DMS153 (cell line): ENCODE measurements around the gene ZNF438.

Experiments
- DNase-seq: peaks from one replicate; lab custom pipeline; 2025; lab: John Stamatoyannopoulos, UW

Gene ZNF438

DNA sequence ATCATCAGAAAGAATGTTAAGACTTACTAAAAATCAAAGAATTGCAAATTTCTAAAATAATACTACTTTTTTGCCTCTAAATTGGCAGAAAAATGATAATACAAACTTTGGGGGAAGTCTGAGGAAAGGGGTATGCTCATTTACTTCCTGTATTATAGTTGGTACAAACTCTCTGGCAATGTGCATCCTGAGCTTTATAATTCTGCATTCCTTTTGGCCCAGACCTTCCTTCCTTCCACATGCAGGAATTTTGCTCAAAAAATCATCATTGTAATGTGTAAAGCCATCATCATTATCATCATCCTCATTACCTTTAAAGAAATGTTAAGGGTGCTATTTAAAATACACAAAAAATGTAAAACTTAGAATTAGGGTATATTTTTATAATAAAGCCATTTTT is 148.5 kb downstream of the ZNF438 start:
- no peak for DNase-seq

DNA sequence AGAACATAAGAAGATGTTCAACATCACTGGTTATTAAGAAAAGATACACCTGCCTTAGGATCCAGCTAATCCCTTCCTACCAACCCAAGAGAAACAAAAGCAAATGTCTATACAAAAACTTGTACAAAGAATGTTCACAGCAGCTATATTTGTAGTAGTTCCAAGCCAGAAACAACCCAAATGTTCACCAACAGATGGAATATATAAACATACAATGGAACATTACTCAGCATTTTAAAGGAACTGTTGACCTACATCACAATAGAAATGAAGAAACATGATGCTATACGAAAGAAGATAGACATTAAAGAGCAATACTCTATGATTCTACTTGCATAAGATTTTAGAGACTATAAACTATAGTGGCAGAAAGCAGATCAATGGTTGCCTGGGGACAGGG is 149.4 kb downstream of the ZNF438 start:
- no peak for DNase-seq

DNA sequence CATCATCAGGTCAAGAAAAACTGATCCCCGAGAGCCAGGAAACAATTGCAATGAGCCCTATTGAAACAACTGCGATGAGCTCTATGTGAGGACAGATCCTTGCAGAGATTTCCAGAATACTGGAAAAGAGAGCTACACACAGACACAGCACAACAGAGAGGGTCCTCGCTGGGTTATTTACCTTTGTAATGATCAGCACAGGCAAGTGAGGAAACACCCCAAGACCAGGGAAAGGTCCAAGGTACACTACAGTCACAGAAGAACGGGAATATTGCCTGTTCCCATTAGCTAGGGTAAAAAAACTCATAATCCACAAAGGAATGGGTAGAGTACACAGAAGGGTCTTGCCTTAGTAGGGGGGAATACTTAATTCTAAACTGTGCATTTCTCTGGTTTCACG is 152.7 kb downstream of the ZNF438 start:
- DNase-seq = no peak

DNA sequence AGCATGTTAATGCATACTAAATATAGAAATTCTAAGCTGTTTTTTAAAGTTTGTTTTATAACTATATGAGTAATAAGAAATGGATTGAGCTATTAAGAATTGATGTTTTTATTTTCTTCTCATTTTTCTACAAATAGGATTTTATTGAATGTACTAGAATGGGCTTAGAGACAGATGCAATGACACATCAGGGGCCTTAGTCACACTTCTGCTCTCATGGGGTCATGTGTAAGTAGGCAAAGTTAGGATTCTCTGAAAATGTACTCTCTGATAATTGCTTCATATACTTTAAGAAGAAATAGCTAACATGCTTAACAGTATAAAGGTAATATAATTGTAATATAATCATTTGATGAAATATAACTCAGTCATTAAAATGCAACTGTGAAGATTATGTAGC is 154.6 kb downstream of the ZNF438 start:
- no peak for DNase-seq

DNA sequence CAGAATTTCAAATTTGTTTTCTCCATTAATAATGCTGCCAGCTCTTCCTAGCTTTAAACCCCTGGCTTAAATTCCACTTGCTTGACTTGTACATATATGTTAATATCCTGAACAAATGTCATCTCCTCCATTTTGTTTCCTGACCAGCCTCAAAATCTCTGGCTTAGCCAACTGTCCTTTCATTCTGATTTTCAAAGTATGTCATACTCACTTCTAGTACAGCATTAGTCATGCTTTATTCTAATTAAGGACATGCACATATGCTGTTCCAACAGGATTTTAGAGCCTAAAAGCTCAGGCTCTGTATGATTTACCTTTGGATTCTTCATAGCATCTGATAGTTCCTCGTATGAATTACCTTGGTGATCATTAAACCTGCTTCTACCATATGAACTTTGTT is 158.3 kb downstream of the ZNF438 start:
- DNase-seq = no peak

DNA sequence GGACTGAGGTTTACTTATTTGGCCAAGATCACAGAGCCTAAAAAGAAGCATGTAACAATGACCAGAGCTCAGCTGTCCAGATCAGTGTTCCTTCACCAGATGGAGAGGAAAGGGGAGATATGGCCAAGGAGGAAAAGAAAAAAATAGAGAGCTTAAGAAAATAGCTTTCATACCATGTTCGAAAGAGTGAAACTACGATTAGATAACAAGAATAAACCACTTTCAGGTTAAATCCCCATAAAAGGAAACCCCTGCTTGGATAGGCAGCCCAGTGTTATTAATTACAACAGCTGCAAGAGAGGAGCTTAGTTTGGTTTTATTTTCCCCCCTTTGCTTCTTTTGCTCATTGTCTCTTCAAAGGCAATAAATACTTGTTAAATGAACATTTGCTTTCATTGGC is 160.8 kb downstream of the ZNF438 start:
- DNase-seq = no peak

DNA sequence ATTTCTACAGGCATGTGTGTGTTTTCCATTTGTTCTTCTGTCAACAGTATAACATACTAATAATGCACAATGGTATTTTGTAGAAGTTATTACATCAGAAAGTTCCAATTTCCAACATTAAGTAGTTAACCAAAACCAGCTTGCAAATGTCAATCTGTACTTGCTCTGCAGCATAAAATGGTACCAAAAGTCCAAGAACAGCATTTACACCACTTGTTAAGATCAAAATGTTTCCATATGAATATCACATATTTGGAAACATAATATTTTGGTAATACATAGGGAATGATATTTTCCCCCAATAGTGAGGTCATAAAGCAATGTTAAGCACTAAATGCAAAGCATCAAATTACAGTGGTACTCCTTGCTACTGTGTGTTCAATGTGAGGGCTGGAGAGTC is 162.1 kb downstream of the ZNF438 start:
- DNase-seq = no peak

DNA sequence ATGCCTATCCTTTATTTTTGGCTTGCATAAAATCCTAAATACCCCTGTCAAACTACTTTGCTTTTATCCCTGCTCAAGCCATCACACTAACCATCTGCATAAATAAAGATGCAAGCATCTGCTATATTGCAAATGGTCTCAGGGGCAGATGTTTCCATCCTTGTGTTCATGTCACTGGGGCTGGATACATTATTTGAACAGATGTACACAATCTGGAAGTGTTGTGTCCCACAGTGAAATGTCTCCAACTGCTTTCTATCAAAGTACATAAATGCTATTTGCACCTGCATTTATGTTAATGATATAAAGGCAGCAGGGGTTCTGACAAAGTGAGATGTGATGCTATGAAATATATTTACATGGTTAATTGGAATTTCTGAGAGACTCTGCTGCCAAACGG is 163.1 kb downstream of the ZNF438 start:
- DNase-seq = no peak

DNA sequence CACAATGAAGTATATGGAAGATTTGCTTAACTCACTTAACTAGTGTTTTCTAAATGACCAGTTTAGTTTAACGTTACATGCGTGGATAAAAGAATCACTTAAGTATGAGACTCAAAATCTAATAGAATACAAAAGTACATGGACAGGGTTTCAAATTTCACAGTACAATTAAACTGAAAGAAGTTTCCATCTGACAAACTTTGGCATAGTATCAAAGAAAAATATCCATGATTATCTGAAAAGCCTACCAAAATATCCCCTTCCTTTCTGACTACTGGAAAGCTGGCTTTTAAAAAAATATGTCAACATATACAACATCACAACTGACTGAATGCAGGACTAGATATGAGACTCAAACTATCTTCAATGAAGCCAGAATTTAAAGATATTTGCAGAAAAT is 164.8 kb downstream of the ZNF438 start:
- no peak for DNase-seq

DNA sequence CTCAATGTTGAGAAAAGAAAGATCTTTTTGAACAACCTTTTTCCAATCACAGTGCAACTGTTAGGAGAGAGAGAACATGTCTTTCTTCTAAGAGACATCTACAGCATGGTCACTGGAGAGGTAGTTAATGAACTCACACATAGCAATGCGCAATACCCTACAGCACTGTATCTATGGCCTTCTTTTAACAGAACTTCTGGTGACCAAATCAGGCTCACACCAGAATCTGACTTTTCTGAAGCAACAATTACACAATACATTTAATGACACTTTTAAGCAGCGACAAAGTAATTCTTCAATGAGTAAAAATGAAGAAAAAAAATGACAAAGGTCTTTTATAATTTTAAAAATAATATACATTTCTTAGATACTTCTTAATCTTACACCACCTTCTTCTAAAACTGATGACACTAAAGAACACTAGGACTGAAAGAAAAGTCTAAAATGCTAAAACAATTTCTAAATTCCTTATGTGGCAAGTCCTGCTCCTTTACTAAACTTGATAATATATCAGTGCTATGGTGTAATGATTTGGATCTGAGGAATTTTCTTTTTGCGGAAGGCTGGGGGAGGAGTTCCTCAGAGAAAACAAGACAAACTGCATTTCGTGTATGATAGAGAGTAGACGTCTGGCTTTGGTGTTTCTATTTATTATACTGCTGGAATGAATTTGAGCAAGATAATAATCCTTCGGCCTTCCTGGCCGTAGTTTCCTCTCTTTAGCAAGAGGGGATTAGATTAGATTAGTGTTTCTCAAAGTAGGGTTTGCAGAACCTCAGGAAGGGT is 166.3 kb downstream of the ZNF438 start:
- no peak for DNase-seq

DNA sequence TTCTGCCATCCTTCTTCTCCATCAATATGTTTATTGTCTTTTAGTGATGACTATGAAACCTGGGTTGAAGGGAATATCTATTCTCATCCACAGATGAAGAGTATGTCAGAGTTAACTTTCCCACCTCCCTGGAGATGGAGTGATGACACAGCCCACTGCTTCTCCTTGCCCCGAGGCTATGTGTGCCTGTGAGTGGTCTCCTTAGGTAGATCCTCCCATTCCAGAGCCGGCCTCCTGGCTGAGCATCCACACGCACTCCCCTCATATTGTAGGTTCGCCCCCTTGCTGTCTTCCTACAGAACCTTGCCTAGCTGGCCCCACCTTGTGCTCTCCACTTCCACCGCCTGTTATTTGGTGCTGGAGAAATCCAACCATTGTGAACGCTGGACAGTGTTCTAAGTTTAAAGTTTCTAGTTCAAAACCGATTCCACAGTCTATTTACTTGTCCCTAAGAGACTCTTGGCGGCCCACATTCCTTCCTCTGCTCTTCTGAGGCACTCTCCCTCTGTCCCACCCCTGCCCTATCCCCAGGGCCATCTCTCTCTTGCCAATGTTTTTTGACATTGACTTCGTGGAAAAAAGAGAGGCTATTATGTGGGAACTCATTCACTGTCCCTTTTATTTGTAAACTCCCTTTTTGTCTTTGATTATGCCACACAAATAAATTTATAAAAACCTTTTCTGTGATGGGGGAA is 168.0 kb downstream of the ZNF438 start:
- DNase-seq = no peak

DNA sequence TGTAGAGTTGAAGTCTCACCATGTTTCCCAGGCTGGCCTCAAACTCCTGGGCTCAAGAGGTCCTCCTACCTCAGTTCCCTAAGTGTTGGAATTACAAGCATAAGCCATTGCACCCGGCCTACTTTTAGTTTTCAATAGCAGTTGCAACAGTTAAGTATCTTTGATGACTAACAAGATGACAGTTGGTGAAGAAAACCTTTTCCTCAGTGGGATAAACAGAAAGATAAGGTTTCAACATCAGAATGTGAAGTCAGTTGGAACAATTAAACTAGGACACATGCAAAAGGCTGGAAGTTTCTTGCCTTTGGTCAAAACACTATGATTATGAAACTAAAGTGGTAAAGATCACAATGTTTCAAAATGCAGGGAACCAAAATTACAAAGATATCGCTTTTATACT is 169.2 kb downstream of the ZNF438 start:
- DNase-seq = no peak

DNA sequence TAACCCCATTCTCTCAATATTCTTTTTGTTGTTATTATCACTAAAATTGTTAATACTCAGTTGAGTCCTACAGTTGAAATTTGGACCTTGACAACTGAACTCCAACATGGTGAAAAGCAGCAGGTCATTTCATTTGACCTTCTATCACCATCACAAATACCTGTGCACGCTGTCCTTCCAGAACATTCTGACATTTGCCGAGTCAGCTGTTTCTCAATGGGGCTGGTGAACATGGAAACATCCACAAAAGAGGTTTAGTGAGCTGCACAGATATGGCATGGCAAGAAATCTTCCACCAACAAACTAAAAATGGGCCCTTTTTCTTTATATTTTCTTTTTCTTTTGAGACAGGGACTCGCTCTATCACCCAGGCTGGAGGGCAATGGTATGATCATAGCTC is 169.7 kb downstream of the ZNF438 start:
- no peak for DNase-seq

DNA sequence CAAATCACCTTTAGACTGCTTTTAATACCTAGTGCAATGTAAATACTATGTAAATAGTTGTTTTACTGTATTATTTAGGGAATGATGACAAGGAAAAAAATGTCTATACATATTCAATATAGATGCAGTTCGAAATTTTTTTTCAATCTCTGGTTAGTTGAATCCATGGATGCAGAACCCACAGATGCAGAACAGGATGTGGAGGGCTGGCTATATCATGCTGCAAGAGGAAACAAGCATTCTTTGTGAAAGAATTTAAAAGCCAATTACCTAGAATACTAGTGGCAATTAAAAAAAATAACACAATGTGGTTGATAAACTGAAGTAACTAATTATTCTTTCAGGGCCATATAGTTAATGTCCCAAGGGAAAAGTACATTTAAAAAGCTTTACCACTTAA is 170.4 kb downstream of the ZNF438 start:
- DNase-seq = no peak

DNA sequence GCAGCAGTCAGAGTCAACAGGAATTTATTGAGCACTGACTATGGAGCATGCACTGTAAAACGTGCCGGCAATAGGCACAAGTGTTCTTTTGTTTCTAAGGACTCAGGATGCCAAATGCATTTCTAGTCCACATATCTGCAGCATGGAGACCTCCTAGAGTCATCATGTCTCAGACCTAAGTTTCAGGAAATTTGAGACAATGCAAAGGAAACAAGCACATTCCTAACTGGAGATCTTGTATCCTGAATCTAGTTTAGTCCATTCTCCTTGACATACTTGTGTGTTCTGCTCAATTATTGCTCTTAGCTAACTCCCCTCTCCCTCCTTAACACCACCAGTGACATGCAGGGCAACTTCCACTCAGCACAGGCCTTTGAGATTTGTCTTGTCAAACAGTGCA is 173.2 kb downstream of the ZNF438 start:
- DNase-seq = no peak

DNA sequence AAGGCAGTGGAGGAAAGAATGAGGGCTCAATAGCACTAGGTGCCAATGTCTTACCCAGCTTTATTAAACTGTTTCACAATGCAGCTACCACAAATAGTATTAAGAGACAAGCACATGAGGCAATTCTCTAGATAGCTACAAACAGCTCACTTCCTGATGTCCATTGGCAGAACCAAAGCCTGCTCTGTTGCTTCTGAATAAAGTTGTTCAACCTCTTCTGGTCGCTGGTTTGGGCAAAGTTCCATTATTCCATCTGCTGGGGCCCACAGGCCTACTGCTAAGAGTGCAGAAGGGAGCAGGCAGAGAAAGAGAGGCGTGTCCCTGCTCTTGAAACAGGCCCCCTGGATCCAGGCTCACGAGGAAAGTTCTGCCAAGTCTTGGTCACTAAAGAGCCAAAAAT is 173.9 kb downstream of the ZNF438 start:
- no peak for DNase-seq

DNA sequence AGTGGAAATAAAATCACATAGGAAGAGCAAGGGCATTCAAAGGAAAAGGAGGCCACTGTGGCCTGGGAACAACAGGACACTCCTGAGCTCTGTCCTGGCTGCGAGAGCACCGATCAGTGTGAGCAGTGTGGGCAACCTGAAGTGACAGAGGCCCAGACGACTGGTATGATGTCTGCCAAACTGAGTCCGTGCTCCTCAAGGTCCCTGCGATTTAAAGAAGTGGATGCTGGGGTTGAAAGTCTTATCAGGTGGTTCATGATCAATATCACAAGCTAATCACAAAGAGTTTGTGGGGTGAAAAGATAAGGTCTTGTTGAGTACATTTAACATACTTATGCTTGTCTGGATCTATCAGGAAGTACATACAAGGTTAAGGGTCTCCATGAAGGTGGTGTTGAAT is 176.5 kb downstream of the ZNF438 start:
- DNase-seq = no peak

DNA sequence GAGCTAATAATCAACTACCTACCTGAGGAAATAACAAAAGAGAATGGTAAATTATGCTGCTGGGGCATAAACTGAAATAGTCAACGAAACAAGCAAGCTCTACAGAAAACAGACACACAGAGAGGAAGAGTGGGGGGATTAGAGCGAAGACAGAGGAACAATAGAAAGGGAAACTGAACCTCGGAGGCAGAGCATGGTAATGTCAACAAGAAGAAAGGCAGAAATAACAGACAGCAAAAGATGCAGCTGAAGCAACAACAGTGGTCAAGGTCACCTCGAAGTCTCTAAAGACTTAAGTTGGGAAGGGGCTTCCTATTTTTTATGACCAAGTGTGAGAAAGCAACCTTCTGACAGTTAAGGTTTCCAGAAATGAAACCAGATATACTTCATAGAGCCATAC is 177.0 kb downstream of the ZNF438 start:
- no peak for DNase-seq

DNA sequence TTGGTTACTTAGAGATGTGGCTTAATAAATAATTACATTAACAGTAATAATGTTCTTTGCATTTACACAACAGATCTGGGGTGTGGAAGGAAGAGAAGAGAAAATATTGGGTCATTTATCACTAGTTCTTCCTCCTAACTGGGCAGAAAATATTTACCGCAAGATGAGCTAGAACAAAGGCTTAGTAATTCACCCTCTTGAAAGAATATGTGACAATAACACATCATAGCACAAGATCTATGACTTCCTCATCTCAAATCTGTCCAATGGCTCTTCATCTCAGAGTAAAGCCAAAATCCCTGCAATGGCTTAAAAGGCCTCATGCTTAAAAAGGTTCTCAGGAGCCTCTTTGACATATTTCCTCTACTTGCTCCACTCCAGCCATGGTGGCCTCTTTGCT is 178.6 kb downstream of the ZNF438 start:
- DNase-seq = no peak

DNA sequence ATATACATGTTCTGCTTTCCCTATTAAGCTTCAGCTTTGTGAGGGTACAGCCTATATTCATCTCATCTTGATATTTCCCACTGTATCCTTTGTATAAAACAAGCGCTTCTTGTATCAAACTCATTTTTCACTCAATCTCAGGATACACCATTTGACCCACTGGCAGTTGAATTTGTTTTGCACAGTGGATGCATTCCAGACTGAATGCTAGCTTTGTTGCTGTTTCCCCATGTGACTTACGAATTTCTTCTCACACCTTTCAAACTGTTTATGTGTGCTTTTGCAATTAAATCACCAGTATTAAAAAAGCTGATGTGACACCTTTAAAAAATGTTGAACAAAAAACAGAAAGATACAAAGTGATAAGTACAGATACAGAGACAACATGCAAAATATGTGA is 180.9 kb downstream of the ZNF438 start:
- no peak for DNase-seq

DNA sequence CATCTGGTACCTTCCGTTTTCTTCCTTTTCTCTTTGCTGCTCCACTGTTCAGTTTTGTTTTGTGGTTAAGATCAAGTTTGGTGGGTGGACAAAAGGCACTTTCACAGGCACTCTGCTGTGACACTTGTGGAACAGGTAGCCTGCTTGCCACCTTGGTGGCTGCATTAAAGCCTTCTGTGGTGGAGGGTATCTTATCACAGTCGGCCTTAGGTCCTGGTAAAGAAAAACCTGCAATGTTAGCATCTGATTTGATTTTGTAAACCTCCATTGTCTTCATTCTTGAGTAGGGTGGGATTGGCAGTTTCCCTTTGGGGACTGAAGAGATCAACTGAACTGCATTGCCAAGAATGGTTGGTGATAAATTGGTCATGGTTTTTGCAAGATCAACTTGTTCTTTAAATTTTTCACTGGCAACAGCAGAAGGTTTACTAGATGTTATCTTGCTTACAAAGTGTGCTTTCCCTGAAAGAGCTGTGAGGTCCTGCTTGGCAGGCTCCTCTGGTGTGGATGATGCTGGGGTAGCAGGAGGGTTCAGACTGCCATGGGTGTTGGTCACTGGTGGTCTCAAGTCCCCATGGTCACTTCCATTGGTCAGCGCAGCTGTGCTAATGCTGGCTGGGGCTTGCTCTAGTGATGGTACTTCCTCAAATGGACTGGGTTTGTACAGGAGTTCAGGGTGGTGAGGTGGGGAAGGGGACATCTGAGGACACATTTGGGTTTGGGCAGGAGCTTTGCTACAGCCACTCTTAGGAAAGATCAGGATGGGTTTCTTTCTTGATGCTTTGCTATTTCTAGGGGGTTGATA is 182.2 kb downstream of the ZNF438 start:
- no peak for DNase-seq

DNA sequence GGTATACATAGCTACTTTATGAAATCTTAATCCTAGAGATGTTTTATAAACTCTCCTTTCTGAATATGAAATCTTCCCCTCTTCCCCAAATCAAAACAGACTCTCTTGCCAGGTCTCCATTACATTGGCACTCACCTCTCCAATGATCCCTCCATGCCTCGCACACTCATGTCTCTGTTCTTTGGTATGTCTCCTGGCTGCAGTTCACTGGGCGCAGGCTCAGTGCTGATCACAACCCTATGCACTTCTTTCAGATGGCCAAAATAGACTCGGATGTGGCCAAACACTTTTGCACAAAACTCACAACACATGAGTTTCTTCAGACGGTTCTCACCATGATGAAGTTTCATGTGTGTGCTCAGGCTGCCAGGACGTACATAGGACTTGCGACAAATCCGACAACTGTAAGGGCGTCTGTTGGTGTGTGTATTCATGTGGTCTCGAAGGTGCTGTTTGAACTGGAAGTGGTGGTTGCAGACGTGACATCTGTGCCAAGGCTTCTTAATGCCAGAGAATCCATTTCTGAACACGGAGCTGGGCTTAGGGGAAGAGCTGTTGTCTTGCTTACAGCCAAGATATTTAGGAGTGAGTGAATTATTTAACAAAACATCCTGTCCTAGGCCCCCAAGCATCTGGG is 183.2 kb downstream of the ZNF438 start:
- no peak for DNase-seq

DNA sequence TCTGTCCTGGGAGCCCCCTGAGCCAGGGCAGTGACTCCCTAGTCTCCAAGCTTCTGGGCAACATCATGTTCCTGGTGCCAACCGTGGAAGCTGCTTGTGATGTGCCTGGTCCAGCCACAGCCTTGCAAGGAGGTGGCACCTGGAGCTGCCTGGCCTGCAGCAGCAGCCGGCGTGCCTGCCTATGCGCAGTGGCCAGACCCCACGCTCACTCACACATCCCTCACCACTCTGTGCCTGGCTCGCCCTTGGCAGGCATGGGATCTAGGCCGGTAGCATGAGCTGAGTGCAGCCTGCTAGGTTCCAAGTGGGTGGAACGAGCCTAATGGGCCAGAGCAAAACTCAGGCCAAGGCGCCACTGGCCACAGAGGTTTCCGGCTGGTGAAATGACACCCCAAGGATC is 184.0 kb downstream of the ZNF438 start:
- DNase-seq = no peak
